ENCODE data around the gene CRELD2.

Gene CRELD2

GRCh38 chr22:49917974-49918910 is at the start of gene CRELD2, which contains the start of gene ALG12:
Gene CRELD2 (plus strand): TSS chr22:49918634. CDS start chr22:49918770, 136 bp downstream.
Gene ALG12 (minus strand): TSS chr22:49918438. CDS start chr22:49913765, 4,673 bp downstream.
- H3K4me1 Mint-ChIP-seq (ENCODE audit: low read depth): peaks cover 23% of the 10 kb centered on the region
- no peaks in the 10 kb centered on the region for H3K27me3 Mint-ChIP-seq
- no peaks in the 10 kb centered on the region for H3K9me3 Mint-ChIP-seq (ENCODE audit: low read depth)
- H3K4me3 Mint-ChIP-seq: peak within 1 kb of the TSS; percentile 90
- H3K36me3 Mint-ChIP-seq: no peaks in the 10 kb centered on the region
- H3K27ac Mint-ChIP-seq: peak within 1 kb of the TSS; percentile 78

GRCh38 chr22:49869086-49869830 is 49.2 kb upstream of the CRELD2 start:
- no peaks in the 10 kb centered on the region for H3K27me3 Mint-ChIP-seq
- H3K4me1 Mint-ChIP-seq (ENCODE audit: low read depth): peaks cover 60% of the 10 kb centered on the region
- peak overlapping the region; percentile 58 for H3K27ac Mint-ChIP-seq
- H3K4me3 Mint-ChIP-seq: no peak overlapping the region
- H3K9me3 Mint-ChIP-seq (ENCODE audit: low read depth): peaks cover 18% of the 10 kb centered on the region
- H3K36me3 Mint-ChIP-seq: peaks cover 30% of the 10 kb centered on the region

GRCh38 chr22:49869845-49870712 is 48.4 kb upstream of the CRELD2 start:
- peak overlapping the region; percentile 17 for H3K4me3 Mint-ChIP-seq
- H3K4me1 Mint-ChIP-seq (ENCODE audit: low read depth): peaks cover 61% of the 10 kb centered on the region
- no peaks in the 10 kb centered on the region for H3K27me3 Mint-ChIP-seq
- peaks cover 33% of the 10 kb centered on the region for H3K36me3 Mint-ChIP-seq
- peaks cover 18% of the 10 kb centered on the region for H3K9me3 Mint-ChIP-seq (ENCODE audit: low read depth)
- peak overlapping the region; percentile 62 for H3K27ac Mint-ChIP-seq

DNA sequence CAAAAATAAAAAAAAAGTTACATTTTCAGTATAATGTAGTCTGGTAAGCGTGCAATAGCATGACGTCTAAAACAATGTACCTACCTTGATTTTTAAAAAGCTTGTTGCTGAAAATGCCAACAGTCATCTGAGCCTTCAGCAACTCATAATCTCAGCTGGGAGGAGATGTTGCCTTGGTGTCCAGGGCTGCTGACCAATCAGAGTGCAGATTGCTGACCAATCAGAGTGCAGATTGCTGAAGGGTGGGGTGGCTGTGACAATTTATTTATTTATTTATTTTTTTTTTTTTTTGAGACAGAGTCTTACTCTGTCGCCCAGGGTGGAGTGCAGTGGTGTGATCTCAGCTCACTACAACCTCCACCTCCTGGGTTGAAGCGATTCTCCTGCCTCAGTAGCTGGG is 47.0 kb upstream of the CRELD2 start:
- Mint-ChIP-seq H3K4me3 (no peak overlapping the region), H3K4me1 (ENCODE audit: low read depth) (peaks cover 56% of the 10 kb centered on the region), H3K9me3 (ENCODE audit: low read depth) (peaks cover 11% of the 10 kb centered on the region), H3K36me3 (peaks cover 24% of the 10 kb centered on the region), H3K27me3 (no peaks in the 10 kb centered on the region), H3K27ac (no peak overlapping the region)

GRCh38 chr22:49872347-49872746 is 46.1 kb upstream of the CRELD2 start:
- H3K36me3 Mint-ChIP-seq: peaks cover 17% of the 10 kb centered on the region
- no peak overlapping the region for H3K4me3 Mint-ChIP-seq
- H3K4me1 Mint-ChIP-seq (ENCODE audit: low read depth): peaks cover 52% of the 10 kb centered on the region
- no peaks in the 10 kb centered on the region for H3K27me3 Mint-ChIP-seq
- H3K9me3 Mint-ChIP-seq (ENCODE audit: low read depth): peaks cover 11% of the 10 kb centered on the region
- H3K27ac Mint-ChIP-seq: peak overlapping the region; percentile 23

GRCh38 chr22:49873228-49873940 is 45.0 kb upstream of the CRELD2 start:
- no peak overlapping the region for H3K4me3 Mint-ChIP-seq
- peaks cover 11% of the 10 kb centered on the region for H3K9me3 Mint-ChIP-seq (ENCODE audit: low read depth)
- H3K27me3 Mint-ChIP-seq: no peaks in the 10 kb centered on the region
- peaks cover 41% of the 10 kb centered on the region for H3K4me1 Mint-ChIP-seq (ENCODE audit: low read depth)
- H3K27ac Mint-ChIP-seq: no peak overlapping the region
- H3K36me3 Mint-ChIP-seq: peaks cover 18% of the 10 kb centered on the region

- Mint-ChIP-seq H3K4me1 (ENCODE audit: low read depth) (peaks cover 39% of the 10 kb centered on the region), H3K36me3 (peaks cover 11% of the 10 kb centered on the region), H3K27me3 (no peaks in the 10 kb centered on the region), H3K4me3 (no peak overlapping the region), H3K27ac (no peak overlapping the region), H3K9me3 (ENCODE audit: low read depth) (no peaks in the 10 kb centered on the region)
These were observed 40.8 kb upstream of the CRELD2 start for GRCh38 chr22:49877642-49878041.

DNA sequence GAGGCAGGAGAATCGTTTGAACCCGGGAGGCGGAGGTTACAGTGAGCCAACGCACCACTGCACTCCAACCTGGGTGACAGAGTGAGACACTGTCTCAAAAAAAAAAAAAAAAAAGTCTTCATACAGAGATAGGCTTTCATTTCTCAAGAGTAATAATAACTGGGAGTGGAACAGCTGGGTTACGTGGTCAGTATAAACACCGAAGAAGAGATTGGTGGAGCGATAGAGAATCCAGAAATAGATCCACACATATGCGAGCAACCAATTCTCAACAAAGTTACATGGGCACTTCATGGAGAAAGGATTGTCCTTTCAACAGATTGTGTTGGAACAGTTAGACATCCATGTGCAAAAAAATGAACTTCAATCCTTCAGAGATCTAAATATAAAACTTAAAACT is 40.2 kb upstream of the CRELD2 start:
- Mint-ChIP-seq H3K27me3 (no peaks in the 10 kb centered on the region), H3K27ac (no peak overlapping the region), H3K4me3 (no peak overlapping the region), H3K4me1 (ENCODE audit: low read depth) (peaks cover 38% of the 10 kb centered on the region), H3K36me3 (peaks cover 11% of the 10 kb centered on the region), H3K9me3 (ENCODE audit: low read depth) (no peaks in the 10 kb centered on the region)

GRCh38 chr22:49879871-49880270 is 38.6 kb upstream of the CRELD2 start:
- H3K4me1 Mint-ChIP-seq (ENCODE audit: low read depth): peaks cover 31% of the 10 kb centered on the region
- peaks cover 14% of the 10 kb centered on the region for H3K36me3 Mint-ChIP-seq
- no peak overlapping the region for H3K27ac Mint-ChIP-seq

DNA sequence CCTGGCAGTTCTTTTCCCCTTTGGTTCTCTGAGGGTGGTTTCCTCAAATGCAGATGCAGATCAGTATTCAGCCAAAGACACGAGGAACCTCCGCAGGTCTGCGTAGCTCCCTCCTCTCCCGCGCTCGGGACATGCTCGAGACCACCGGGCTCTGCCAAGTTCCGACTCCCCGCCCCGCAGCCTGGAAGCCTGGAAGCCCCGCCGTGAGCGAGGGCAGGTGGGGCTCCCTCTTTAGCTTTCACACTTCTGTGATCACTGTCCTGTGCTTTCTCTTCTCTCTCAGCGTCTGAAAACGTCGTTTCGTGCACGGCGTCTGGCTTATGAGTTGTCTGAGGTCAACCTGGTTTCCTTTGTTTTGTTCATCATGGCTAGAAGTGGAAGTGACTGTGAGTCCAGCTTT is 38.2 kb upstream of the CRELD2 start:
- H3K36me3 Mint-ChIP-seq: peaks cover 11% of the 10 kb centered on the region
- H3K4me1 Mint-ChIP-seq (ENCODE audit: low read depth): peaks cover 29% of the 10 kb centered on the region

More at GRCh38 chr22:49879871-49880270, 38.6 kb upstream of the CRELD2 start:
- Mint-ChIP-seq H3K27me3 (no peaks in the 10 kb centered on the region), H3K9me3 (ENCODE audit: low read depth) (no peaks in the 10 kb centered on the region), H3K4me3 (no peak overlapping the region)

DNA sequence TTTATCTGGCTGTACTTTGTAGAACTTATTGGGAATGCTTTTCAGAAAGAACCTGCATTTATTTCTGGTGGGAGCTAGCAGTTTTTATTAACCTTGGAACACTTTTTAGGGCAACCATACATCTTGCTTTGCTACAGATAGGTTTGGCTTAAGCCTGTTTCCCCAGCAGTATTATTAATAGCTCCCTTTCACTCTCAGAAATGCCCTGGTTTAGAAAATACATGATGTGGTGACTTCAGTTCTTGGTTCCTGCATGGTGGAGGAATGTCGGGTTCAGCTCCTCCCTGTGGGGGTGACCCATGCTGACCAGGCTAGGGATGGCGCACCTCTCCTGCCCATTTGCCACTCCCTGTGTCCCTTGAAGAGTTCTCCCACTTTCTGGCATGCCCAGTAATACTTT is 36.6 kb upstream of the CRELD2 start:
- Mint-ChIP-seq H3K27ac (peak overlapping the region; percentile 46), H3K27me3 (no peaks in the 10 kb centered on the region), H3K36me3 (peaks cover 11% of the 10 kb centered on the region), H3K4me3 (no peak overlapping the region), H3K9me3 (ENCODE audit: low read depth) (no peaks in the 10 kb centered on the region), H3K4me1 (ENCODE audit: low read depth) (peaks cover 25% of the 10 kb centered on the region)

More for the DNA sequence above, 38.2 kb upstream of the CRELD2 start:
- H3K27me3 Mint-ChIP-seq: no peaks in the 10 kb centered on the region
- peak overlapping the region; percentile 7 for H3K27ac Mint-ChIP-seq
- no peaks in the 10 kb centered on the region for H3K9me3 Mint-ChIP-seq (ENCODE audit: low read depth)
- no peak overlapping the region for H3K4me3 Mint-ChIP-seq

DNA sequence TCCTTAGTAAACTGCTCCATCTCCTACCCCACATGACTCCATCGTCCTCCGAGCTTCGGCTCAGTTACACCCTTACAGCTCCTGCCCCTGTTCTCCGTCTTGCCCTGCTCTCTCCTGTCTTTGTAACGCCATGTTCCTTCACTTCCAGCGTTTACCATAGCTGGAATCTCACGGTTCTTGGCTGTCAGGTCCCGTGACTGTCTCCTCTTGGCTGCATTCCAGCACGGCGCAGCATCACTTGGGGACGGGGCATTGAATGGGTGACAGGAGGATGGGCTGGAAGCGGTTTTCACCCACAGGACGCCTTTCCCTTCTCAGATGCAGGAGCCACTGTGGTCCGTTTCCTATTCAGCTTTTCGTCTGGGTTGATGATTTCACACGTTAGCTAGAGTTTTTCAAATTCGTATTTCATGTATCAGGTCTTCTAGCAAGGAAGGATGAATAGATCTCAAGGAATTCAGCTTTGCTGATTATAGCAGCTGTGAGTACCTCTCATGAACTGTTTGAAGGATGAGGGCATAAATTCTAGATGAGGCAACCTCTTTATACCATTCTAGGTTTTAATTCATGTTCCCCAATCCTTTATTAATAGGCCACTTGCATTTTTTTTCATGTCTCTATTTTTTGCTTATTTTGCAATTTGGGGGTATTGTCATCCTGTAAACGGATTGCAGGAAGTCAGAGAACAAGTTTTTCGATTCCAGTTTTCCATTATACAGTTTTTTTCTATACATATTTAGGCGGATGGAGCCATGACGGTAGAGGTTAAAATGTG is 35.7 kb upstream of the CRELD2 start:
- no peak overlapping the region for H3K27ac Mint-ChIP-seq
- H3K36me3 Mint-ChIP-seq: peaks cover 13% of the 10 kb centered on the region
- H3K4me3 Mint-ChIP-seq: no peak overlapping the region
- no peaks in the 10 kb centered on the region for H3K27me3 Mint-ChIP-seq
- H3K4me1 Mint-ChIP-seq (ENCODE audit: low read depth): peaks cover 25% of the 10 kb centered on the region
- H3K9me3 Mint-ChIP-seq (ENCODE audit: low read depth): no peaks in the 10 kb centered on the region

GRCh38 chr22:49883294-49883640 is 35.2 kb upstream of the CRELD2 start:
- H3K27me3 Mint-ChIP-seq: no peaks in the 10 kb centered on the region
- peaks cover 25% of the 10 kb centered on the region for H3K4me1 Mint-ChIP-seq (ENCODE audit: low read depth)
- H3K36me3 Mint-ChIP-seq: peaks cover 14% of the 10 kb centered on the region
- H3K4me3 Mint-ChIP-seq: no peak overlapping the region
- no peak overlapping the region for H3K27ac Mint-ChIP-seq
- H3K9me3 Mint-ChIP-seq (ENCODE audit: low read depth): no peaks in the 10 kb centered on the region
